Central memory CD4-positive, alpha-beta T cell (primary cell): ENCODE results near the gene KLK7.
"Not testable (repeated sequence)": the region's sequence is repeated elsewhere in the genome, so short reads cannot be mapped to it uniquely, and the experiment has no call there.

Experiments used
- DNase-seq: peaks from one replicate; pipeline ENCODE4 v3.0.0; 2022

KLK7 gene

DNA sequence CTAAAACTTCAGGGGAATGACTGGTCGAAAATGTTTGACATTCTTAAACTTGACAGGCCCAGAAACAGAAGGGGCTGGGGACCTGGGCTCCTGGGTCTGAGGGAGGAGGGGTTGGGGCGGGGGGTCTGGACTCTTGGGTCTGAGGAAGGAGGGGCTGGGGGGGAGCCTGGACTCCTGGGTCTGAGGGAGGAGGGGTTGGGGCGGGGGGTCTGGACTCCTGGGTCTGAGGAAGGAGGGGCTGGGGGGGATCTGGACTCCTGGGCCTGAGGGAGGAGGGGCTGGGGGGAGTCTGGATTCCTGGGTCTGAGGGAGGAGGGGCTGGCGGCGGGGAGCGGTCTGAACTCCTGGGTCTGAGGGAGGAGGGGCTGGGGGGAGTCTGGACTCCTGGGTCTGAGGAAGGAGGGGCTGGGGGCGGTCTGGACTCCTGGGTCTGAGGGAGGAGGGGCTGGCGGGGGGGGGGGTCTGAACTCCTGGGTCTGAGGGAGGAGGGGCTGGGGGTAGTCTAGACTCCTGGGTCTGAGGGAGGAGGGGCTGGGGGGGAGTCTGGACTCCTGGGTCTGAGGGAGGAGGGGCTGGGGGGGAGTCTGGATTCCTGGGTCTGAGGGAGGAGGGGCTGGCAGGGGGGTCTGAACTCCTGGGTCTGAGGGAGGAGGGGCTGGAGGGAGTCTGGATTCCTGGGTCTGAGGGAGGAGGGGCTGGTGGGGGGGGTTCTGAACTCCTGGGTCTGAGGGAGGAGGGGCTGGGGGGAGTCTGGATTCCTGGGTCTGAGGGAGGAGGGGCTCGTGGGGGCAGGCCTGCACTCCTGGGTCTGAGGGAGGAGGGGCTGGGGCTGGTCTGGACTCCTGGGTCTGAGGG lies 8.8 kb downstream of the KLK7 start:
- no peak for DNase-seq

DNA sequence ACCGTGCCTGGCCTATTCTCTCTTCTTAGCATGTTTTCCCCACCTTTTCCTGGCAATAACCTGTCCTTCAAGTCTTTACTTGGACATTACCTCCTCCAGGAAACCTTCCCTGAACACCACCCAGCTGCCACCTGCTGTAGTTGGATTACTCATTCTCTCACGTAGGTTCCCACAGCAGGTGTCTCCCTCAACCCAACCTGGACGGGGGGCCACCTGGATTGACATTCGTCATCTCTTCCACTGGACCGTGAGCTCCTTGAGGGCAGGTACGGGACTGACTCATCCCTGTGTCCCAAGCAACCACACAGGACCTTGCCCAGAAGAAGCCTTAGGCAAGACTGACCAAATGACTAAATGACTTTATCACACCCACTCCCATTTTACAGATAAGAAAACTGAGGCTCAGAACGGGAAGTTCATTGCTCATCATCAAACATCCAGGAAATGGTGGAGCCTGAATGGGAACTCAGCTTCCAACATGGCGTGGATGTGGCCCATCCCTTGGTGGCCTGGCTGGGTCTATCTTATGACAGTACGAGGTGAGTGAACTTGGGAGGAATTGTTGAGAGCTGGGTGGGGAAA lies 10.8 kb downstream of the KLK7 start:
- no peak for DNase-seq

DNA sequence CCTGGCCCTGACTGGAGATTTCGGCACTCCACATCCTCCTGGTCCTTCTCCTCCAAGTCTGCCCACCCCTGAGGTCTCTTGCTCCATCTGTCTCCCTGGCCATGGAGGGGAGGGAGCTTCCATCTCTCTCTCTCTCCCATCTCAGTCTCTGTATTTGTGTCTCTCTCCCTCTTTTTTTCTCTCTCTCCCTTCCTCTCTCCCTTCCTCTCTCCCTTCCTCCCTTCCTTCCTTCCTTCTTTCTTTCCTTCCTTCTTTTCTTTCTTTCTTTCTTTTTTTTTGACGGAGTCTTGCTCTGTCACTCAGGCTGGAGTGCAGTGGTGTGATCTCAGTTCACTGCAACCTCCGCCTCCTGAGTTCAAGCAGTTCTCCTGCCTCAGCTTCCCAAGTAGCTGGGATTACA lies 13.9 kb downstream of the KLK7 start:
- DNase-seq = not testable (repeated sequence)

DNA sequence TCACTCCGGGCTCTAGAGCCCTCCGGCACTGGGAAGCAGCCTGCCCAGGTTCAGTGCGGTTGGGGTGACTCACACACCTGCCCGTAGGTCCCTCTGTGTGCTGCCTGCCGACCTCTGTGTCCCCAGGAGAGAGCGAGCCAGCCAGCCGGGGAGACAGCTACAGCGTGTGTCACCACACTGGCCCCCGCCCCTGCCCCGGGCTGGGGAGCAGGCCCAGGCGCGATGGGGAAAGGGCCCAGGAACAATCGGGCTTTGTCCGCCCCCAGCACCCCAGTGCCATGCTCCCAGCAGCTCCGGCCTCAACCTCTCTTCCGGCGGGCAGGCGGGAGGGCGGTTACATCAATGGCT lies 14.3 kb downstream of the KLK7 start, which contains the start of gene KLK6:
Gene KLK6 (minus strand): TSS at position 179 of the 348 bp plus-strand sequence. CDS start 1,487 bp downstream, outside the sequence.
- DNase-seq = no peak

DNA sequence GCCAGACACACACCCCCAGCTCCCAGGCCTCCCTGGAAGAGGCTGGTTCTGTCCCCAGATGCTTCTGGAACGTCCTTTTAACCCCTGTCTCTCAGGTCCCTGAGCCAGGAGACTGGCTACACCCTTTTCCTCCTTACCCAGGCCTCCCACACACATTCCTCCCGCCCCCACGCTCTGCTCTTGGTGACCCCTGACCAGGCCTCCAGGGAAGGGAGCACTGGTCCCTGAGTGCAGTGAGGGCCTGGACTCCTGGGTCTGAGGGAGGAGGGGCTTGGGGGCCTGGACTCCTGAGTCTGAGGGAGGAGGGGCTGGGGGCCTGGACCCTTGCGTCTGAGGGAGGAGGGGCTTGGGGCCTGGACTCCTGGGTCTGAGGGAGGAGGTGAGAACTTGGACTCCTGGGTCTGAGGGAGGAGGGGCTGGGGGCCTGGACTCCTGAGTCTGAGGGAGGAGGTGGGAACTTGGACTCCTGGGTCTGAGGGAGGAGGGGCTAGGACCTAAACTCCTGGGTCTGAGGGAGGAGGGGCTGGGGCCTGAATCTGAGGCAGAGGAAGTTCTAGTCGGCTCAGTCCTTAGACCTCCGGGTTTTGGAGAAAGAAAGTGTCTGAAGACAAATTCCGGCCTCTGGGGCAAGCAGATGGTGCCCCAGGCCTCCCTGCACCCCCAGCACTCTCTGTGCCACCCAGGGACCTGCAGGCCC lies 14.9 kb downstream of the KLK7 start:
- DNase-seq = no peak

DNA sequence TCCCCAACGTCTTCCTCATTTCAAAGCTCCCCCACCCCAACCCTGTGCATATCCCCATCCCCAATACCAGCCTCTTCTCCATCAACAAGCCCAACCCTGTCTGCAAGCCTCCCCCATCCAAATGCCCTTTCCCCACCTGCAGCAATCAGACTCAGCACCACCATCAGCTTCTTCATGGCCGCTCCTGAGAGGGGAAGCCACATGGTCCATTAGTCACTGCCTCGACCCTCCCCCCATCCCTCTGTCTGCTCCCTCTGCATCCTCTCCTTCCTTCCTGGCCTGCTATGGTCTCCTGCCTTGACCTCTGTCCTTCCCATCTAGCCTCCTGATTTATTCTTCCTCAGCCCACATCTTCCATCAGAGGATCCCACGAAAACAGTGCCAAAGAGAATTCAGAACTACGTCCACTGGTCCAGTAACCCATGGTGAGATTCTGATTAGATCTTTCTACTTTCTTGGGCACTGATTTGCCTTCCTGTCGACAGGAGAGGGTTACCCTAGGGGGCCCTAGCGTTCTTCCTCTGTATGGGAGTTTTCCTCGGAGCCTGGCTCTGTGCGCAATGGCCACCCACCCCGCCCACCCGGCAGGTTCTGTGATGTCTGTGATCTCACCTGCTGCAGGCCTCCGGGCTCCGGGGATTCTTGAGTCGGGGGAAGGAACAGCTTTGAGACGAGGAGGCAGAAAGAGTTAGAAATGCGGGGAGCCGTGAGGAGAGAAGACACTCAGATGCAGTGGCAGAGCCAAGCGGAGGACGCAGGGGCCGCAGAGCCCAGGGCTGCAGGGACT lies 15.6 kb downstream of the KLK7 start:
- DNase-seq = no peak

DNA sequence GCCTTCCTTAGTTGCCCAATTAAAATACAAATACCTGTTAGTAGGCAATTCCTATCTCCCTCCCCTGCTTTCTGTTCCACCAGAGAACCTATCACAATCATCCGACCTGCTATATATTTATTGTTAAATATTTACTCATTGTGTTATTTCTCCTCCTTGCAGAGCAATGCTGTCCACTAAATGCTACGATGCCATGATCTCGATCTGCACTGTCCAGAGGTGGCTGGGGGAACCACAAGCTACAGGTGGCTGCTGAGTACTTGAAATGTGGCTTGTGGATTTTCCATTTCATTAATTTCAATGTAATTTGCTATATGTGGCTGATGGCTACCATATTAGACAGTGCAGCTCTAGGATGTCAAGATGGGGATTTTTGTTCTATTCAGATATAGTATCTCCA lies 19.5 kb downstream of the KLK7 start:
- no peak for DNase-seq

DNA sequence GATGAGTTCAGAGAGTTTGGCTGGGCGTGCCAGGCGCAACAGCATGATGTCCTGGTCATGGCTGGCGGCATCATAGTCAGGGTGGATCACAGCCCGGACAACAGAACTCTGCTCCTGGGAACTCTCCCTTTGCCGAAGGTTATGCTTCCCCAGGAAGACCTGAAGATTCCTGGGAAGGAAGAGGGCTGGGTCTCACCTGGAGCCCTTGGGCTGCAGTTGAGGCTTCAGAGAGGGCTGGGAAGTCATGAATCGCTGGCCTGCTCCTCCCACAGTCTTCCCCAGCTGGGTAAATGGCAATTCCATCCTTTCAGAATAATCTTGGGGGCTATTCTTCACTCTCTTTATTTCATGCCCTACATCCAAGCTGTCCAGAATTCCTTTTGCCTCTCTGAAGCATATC lies 20.3 kb downstream of the KLK7 start:
- DNase-seq = no peak

DNA sequence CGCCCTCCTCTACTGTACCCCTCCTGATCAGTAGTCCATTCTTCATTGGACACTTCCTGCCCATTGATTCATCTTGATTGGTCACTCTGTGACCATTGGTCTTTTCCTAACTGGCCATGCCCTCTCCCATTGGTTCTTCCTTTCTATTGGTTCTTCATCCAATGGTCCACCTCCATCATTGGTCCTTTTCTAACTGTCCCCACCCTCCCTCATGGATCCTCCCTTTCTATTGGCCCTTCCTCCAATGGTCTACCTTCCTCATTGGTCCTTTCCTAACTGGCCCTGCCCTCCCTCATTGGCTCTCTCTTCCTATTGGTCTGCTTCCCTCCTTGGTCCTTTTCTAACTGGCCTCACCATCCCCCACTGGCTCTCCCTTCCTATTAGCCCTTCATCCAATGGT lies 21.5 kb downstream of the KLK7 start:
- DNase-seq = no peak

DNA sequence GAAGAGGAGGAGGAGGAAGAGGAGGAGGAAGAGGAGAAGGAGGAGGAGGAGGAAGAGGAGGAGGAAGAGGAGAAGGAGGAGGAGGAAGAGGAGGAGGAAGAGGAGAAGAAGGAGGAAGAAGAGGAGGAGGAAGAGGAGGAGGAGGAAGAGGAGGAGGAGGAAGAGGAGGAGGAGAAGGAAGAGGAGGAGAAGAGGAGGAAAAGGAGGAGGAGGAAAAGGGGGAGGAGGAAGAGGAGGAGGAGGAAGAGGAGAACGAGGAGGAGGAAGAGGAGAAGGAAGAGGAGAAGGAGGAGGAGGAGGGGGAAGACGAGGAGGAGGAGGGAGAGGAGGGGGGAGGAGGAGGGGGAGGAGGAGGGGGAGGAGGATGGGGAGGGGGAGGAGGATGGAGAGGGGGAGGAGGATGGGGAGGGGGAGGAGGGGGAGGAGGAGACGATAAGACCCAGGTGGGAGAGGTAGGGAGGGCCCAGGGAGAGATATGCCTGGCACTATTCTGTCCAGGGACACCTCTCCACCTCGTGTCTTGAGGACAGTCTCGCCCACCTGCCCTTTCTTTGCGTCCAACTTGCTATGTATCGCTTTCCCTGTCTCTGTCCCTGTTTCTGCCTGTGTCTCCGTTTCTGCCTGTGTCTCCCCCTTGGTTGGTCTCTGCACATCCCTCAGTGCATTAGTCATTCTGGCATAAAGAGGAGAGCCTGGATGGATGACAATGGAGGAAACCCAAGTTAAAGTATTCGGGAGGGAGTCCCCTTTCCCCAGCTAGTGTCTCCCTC lies 23.8 kb downstream of the KLK7 start:
- no peak for DNase-seq

DNA sequence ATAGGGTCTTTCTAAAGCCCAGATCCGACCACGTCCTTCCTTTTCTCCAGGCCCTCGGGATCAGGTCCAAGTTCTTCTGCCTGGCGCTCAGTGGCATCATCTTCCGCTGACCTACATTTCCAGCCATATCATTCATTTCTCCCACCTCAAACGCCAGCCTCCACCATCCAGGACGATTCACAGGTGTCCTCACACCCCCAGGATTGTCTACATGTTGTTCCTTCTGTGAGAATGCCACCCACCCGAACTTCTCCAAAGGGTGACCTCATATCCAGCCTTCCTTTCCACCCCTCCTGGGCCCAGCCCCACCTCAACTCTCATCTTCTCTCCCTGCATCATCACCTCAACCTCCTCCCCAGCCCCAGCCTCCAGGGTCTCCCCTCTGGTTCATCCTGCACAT lies 26.1 kb downstream of the KLK7 start:
- DNase-seq = no peak

DNA sequence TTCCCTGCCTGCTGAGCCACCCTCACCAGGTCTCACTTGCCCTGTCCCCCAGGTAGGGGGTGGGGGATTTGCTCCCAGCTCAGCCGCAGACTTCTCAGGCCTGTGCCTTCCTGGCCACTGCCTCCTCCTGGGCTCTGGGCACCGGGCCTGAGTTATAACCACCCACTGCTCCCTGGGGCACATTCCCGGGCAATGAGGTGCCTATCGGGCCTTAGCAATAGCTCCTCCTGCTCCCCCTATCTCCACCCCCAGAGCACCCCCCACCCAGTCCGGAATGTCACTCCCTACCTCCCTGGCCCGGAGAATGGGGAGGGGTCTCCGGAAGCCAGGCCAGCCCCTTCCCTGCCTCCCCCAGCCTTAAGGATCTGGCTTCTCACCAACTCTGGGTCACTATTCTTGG lies 30.8 kb downstream of the KLK7 start, which contains the start of gene KLK5:
Gene KLK5 (minus strand): TSS at position 129 of the 400 bp plus-strand sequence. CDS start 381 bp downstream, outside the sequence.
- no peak for DNase-seq

DNA sequence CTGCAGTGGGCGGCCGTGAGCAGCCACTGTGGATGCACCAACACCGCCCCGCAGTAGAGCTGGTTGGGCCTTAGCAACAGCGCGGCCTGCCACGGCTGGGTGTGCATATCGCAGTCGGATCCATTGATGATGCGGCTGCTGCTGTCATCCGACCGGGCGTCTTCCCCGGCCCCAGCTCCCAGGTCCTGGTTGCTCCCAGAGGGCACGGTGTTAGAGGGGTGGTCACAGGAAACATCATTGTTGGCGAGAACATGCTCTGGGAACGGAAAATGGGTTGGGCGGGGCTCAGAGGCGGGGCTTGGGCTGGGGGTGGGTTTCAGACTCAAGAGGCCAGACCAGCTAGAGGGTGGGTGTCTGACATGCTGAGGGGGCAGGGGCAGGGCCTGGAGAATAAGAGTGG lies 33.9 kb downstream of the KLK7 start:
- DNase-seq = no peak

DNA sequence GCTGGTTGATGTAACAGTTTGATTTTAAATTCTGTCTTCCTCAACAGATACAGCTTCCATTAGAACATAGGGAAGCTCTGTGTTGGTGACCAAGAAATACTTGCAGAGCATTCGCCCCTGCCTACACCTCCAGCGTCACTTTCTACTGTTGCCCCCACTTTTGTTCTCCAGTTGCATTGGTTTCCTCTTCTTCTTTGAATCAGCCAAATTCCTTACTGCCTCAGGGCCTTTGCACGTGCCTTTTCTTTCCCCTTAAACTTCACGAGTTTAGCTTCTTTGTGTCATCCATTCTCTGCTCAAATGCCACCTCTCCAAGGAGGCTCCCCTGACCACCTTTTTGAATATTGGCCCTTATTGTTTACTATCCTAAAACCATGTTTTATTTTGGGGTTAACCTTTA lies 36.6 kb downstream of the KLK7 start:
- no peak for DNase-seq

DNA sequence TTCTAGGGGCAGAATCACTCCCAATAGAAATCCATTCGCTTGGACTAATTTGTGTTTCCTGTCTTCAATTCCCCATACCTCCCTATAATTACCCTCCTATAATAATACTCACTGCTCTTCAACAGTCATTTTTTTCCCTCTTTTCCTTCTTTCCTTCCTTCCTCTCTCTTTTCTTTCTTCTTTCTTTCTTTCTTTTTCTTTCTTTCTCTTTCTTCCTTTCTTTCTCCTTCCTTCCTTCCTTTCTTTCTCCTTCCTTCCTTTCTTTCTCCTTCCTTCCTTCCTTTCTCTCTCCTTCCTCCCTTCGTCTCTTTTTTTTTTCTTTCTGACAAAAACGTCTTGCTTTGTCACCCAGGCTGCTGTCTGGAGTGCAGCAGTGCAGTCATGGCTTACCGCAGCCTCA lies 38.9 kb downstream of the KLK7 start:
- DNase-seq = no peak

DNA sequence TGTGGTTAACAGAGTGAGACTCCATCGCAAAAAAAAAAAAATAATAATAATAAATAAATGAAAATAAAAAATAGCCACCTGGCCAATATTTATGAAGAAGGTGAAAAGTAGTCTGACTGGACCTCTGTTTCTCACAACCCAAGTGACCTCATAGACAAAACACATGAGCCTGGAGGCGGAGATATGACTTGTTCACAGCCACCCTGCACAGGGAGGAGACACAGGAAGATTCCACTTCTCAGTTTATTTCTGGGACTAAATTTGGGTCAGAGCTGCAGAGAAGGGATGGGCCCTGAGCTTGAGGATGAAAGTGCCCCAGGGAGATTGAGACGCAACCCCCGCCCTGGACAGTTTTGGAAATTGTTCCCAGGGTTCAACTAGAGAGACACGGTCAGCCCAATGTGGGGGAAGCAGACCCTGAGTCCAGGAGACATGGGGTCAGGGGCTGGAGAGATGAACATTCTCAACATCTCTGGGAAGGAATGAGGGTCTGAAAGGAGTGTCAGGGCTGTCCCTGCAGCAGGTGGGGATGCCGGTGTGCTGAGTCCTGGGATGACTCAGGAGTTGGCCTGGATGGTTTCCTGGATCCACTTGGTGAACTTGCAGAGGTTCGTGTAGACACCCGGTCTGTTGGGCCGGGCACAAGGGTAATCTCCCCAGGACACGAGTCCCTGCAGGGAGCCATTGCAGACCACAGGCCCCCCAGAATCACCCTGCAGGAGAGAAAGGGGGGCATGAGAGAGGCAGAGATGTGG lies 40.5 kb downstream of the KLK7 start:
- no peak for DNase-seq

DNA sequence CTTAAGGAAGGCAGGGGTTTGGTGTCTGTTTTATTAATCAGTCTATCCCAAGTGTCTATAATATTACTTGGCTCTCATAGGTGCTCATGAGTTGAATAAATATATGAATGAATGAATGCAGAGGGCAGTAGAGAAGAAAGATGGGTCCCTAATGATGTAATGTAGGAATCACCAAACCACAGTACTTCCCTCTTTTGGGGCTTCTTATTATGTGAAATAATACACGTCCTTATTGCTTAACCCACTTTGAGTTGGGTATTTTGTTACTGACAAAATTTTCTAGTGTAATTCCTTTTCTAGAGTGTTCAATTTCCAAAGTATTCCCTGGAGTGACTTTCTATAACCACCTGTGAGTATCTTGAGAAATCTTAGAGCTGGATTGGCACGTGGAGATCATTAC lies 44.1 kb downstream of the KLK7 start:
- no peak for DNase-seq

DNA sequence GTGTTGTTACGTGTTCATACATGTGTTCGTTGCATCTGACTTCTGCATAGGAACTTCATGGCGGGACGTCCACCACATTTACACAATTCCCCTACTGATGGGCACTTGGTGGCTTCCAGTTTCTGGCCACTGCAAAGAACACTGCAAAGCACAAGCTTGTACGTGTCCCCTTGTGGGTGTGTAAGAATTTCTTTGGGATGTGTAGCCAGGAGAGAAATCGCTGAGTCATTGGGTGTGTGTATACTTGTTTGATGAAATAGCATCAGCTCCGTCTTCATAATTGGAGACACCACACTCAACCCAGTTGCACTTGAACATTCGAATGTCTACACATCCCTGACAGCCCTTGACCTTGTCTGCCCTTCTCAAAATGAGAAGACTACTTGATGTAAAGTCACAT lies 50.1 kb downstream of the KLK7 start:
- DNase-seq = no peak

DNA sequence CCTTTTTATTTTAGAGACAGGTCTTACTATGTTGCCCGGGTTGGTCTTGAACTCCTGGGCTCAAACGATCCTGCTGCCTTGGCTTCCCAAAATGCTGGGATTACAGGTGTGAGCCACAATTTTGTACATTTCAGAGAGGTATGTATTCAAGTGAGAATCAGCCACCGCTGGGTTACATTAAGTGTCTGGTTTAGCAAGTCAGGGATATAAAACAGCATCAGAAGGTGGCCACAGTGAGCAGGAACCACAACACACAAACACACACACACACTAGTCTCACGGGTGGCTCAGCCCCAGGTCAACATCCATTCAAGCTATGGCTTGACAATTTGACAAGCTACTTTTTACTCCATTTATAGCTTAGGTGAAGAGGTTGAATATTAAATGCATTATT lies 51.0 kb downstream of the KLK7 start:
- DNase-seq = no peak

DNA sequence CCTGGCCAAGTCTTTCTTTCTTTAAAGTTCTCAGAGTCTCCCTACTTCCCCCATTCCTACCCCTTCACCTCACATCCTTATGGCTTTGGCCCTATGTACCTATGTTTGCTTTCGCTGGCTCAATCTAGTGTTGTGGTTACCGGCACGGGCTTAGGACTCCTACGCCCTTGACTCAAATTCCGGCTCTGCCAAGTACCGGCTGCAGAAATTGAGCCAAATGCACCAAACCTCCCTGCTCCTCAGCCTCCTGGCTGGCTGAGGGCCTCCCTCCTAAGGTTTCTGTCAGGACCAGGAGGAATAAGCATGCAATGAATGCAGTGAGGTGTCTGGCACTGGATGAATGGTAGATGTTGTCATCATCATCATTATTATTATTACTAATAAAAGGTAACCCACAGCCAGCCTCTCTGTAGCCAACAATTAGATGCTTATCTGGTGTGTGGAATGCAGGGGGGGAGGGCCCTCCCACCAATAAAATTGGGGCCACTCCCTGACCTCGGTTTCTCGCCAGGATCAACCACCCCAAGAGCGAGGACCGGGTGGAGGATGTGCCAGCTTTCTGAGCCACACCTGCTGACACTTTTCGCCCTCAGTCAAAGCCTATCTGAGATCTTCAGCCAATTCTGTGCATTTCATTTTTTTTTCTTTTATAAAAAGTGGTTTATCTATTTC lies 51.6 kb downstream of the KLK7 start:
- no peak for DNase-seq

DNA sequence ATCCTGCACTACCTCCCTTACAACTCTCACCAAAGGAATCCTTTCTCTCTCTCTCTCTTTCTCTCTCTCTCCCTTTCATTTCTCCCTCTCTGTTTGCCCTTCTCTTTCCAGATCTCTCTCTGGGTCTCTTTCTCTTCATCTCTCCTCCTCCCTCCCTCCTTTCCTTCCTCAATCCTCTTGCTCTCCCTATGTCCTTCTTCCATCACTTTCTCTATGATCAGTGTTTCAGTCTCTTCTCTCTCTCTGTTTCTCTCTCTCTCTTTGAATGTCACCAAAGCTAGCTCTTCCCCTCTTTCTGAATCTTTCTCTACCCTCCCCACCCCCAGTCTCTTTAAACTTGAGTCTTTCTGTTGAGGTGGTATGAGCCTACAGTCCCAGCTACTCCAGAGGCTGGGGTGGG lies 52.7 kb downstream of the KLK7 start:
- no peak for DNase-seq
